B cell (primary cell): Measurements from ENCODE around the gene ERGIC1. TPM values are rescaled to one million over a fixed set of nuclear protein-coding genes. Genes with fewer than 3 reads are reported as not detected.

ENCODE experiments used
- ATAC-seq: fragments of 200-7000 bp; cut with Tn5 transposase; one replicate; pipeline ENCODE4 v1.10.0; 2021; ENCODE audit warnings: low read depth, mild to moderate bottlenecking, moderate number of reproducible peaks, moderate library complexity
- CTCF ChIA-PET: fragments of 350-600 bp; sonication (Branson Sonifier 250); formaldehyde crosslinking; loops from one replicate; lab custom pipeline; 2021; ENCODE audit warnings: antibody characterized with exemption, inconsistent platforms; lab: Charles Lee
- POLR2A ChIA-PET: fragments of 350-600 bp; sonication (Branson Sonifier 250); formaldehyde crosslinking; loops from one replicate; lab custom pipeline; 2021; ENCODE audit warnings: antibody characterized with exemption; lab: Charles Lee
- DNase-seq: peaks from one replicate; pipeline ENCODE4 v3.0.0; 2013
- H2AFZ ChIP-seq: 2 replicates; pipeline ENCODE4 v1.6.1; 2012; ENCODE audit warnings: mild to moderate bottlenecking, low read depth, low read length; ENCODE audit not compliant: insufficient read depth, poor library complexity, severe bottlenecking
- H3K27ac ChIP-seq, 2 donors: 1 replicate in 1 of 2; 2 replicates in 1 of 2; pipeline ENCODE4 v1.5.1; 2012 to 2013; ENCODE audit warnings: low read length in 2 of 2, mild to moderate bottlenecking in 2 of 2, moderate library complexity in 1 of 2
- H3K27me3 ChIP-seq, 4 experiments: fragments of 200-600 bp in 1 of 4; sonication (generic) in 1 of 4; replicated peaks in 1 of 4; 1 replicate in 2 of 4; 2 replicates in 2 of 4; pipeline versions ENCODE4 v1.6.1 to v1.7.0; 2013 to 2016; ENCODE audit warnings: low read length in 3 of 4, mild to moderate bottlenecking in 2 of 4, mixed read lengths in 1 of 4, moderate library complexity in 1 of 4; ENCODE audit not compliant: insufficient read depth in 4 of 4, control insufficient read depth in 3 of 4; ENCODE audit errors: control extremely low read depth in 1 of 4
- H3K36me3 ChIP-seq, 2 experiments: replicated peaks in 1 of 2; 1 replicate in 1 of 2; 2 replicates in 1 of 2; pipeline versions ENCODE4 v1.6.1 to v1.7.1; 2013; ENCODE audit warnings: low read length in 1 of 2; ENCODE audit not compliant: insufficient read depth in 2 of 2, control insufficient read depth in 1 of 2; ENCODE audit errors: control extremely low read depth in 1 of 2, extremely low read depth in 1 of 2
- H3K4me1 ChIP-seq, 2 donors: fragments of 200-600 bp in 1 of 2; sonication (generic) in 1 of 2; 1 replicate in 1 of 2; 2 replicates in 1 of 2; pipeline versions ENCODE4 v1.5.1 to v1.6.1; 2013 to 2017; ENCODE audit warnings: low read length in 2 of 2; ENCODE audit not compliant: control insufficient read depth in 2 of 2, insufficient read depth in 2 of 2
- H3K4me2 ChIP-seq: replicated peaks from 2 replicates; pipeline ENCODE3; 2012; ENCODE audit warnings: mild to moderate bottlenecking, low read depth, low read length; ENCODE audit not compliant: poor library complexity, severe bottlenecking
- H3K4me3 ChIP-seq, 5 experiments: fragments of 200-600 bp in 1 of 5; sonication (generic) in 1 of 5; 1 replicate in 3 of 5; 2 replicates in 2 of 5; pipeline versions ENCODE4 v1.5.1 to v1.7.0; 2011 to 2016; ENCODE audit warnings: low read length in 4 of 5, mild to moderate bottlenecking in 4 of 5, low read depth in 2 of 5, control low read depth in 1 of 5, moderate library complexity in 1 of 5; ENCODE audit not compliant: insufficient read depth in 1 of 5; ENCODE audit errors: control extremely low read depth in 1 of 5, extremely low read depth in 1 of 5
- H3K79me2 ChIP-seq: fragments of 200-600 bp; sonication (generic); one replicate; pipeline ENCODE4 v1.6.0; 2016; ENCODE audit warnings: low read length; ENCODE audit not compliant: control insufficient read depth, insufficient read depth
- H3K9ac ChIP-seq: fragments of 200-600 bp; sonication (generic); 2 replicates; pipeline ENCODE4 v1.6.1; 2017; ENCODE audit warnings: mild to moderate bottlenecking, low read length, moderate library complexity
- H3K9me3 ChIP-seq, 3 donors: one replicate each; pipeline versions ENCODE4 v1.6.1 to v1.7.1; 2013; ENCODE audit warnings: low read length in 2 of 3; ENCODE audit not compliant: control insufficient read depth in 2 of 3, insufficient read depth in 1 of 3; ENCODE audit errors: control extremely low read depth in 1 of 3
- H4K20me1 ChIP-seq: 2 replicates; pipeline ENCODE4 v1.6.0; 2012; ENCODE audit warnings: mild to moderate bottlenecking, low read length; ENCODE audit not compliant: insufficient read depth, control insufficient read depth, poor library complexity, severe bottlenecking
- H3K27ac Mint-ChIP-seq: one replicate; pipeline ENCODE4 v1.8.0; 2021; ENCODE audit warnings: mixed read lengths
- H3K27me3 Mint-ChIP-seq: one replicate; pipeline ENCODE4 v1.8.0; 2021; ENCODE audit warnings: mixed read lengths
- H3K4me1 Mint-ChIP-seq: one replicate; pipeline ENCODE4 v1.8.0; 2021; ENCODE audit warnings: mixed read lengths
- H3K4me3 Mint-ChIP-seq: one replicate; pipeline ENCODE4 v1.8.0; 2021; ENCODE audit warnings: mixed read lengths
- H3K9me3 Mint-ChIP-seq: one replicate; pipeline ENCODE4 v1.8.0; 2022; ENCODE audit warnings: mixed read lengths; ENCODE audit not compliant: insufficient read depth
- CTCF ChIP-seq: fragments of 200-600 bp; IDR thresholded peaks from one replicate; pipeline ENCODE4 v1.8.0; 2022; ENCODE audit warnings: antibody characterized with exemption, mild to moderate bottlenecking
- EZH2 ChIP-seq: IDR thresholded peaks from 2 replicates; pipeline ENCODE4 v1.6.1; 2012; ENCODE audit warnings: borderline replicate concordance, low read depth, mild to moderate bottlenecking, moderate library complexity, low read length; ENCODE audit not compliant: insufficient read depth, poor library complexity, severe bottlenecking
- WGBS: methylation state at CpG from one replicate; pipeline ENCODE4 v1.1.5; 2013; ENCODE audit warnings: missing lambda C conversion rate; ENCODE audit not compliant: insufficient coverage; 5-methylcytosine and 5-hydroxymethylcytosine counted together
- intact Hi-C: fragments of 100-400 bp; cut with micrococcal nuclease; formaldehyde crosslinking; loops from one replicate; pipeline ENCODE4 v1.10.0; 2022
- polyA plus RNA-seq: library from polyadenylated mRNA; depleted of rRNA; stranded (reverse); fragments of >200 nt; gene quantifications from 2 replicates; pipeline ENCODE4 v1.2.3, GENCODE V29; 2012
- total RNA-seq, 2 donors: library from RNA; stranded (reverse); fragments of 120-200 nt in 1 of 2; gene quantifications; 1 replicate in 1 of 2; 2 replicates in 1 of 2; pipeline versions ENCODE4 v1.2.3 to v1.2.4, GENCODE V29; 2013 to 2022

Gene ERGIC1
- total and polyA plus RNA-seq, 2 donors (not counting 1 experiment from before 2014, with no cell fraction given), result 86.3 to 140 TPM

- H3K9ac ChIP-seq, result no peak overlapping the region
- no peaks in the 10 kb centered on the region for H3K9me3 ChIP-seq
- H3K79me2 ChIP-seq, result peaks cover 6% of the 10 kb centered on the region
- Mint-ChIP-seq H3K27me3 (no peaks in the 10 kb centered on the region), H3K4me1 (no peaks in the 10 kb centered on the region), H3K9me3 (no peaks in the 10 kb centered on the region), H3K4me3 (no peak overlapping the region), H3K27ac (no peak overlapping the region)
- H3K27ac ChIP-seq, result no peak overlapping the region
- ATAC-seq, result no peak
- ChIA-PET CTCF (interaction anchor here (0.5 to 13.5 kb wide), 4 partner anchors 10 to 229 kb away, joined by 3 to 368 read pairs (median 4); no protein-coding TSS in a partner anchor), POLR2A (no interaction called here)
- H3K36me3 ChIP-seq, result peaks cover 1 to 66% of the 10 kb centered on the region in 2 experiments
- no peaks in the 10 kb centered on the region for H4K20me1 ChIP-seq
- H3K4me1 ChIP-seq, result no peaks in the 10 kb centered on the region
- H3K4me2 ChIP-seq, result no peak overlapping the region
- 98% methylated on average over 11 of the region's 15 CpGs for WGBS
- no peaks in the 10 kb centered on the region for H3K27me3 ChIP-seq
- no peak overlapping the region for H3K4me3 ChIP-seq
- no peak overlapping the region for H2AFZ ChIP-seq
- DNase-seq, result no peak
- TF ChIP-seq EZH2 (no peak), CTCF (no peak)
- intact Hi-C loops, result no loop called here
Observed at GRCh38 chr5:172940268-172941066, 106.4 kb downstream of the ERGIC1 start.

GRCh38 chr5:172941067-172941516 lies 107.0 kb downstream of the ERGIC1 start:
- no peak overlapping the region for H3K27ac Mint-ChIP-seq
- no peak for ATAC-seq
- no peak overlapping the region for H3K27ac ChIP-seq
- DNase-seq, result no peak
- WGBS, result 100% methylated on average over 2 of the region's 4 CpGs
- H3K4me3 Mint-ChIP-seq, result no peak overlapping the region
- TF ChIP-seq EZH2 (no peak), CTCF (no peak)
- H3K27me3 Mint-ChIP-seq, result no peaks in the 10 kb centered on the region
- no peak overlapping the region for H3K4me2 ChIP-seq
- H3K9ac ChIP-seq, result no peak overlapping the region
- no peaks in the 10 kb centered on the region for H3K27me3 ChIP-seq
- CTCF ChIA-PET, result interaction anchor here (1.0 to 13.5 kb wide), 3 partner anchors 30 to 230 kb away, joined by 4 to 368 read pairs (median 4); no protein-coding TSS in a partner anchor
- H3K36me3 ChIP-seq, result peaks cover 1 to 66% of the 10 kb centered on the region in 2 experiments
- H3K79me2 ChIP-seq, result peaks cover 2% of the 10 kb centered on the region
- H3K9me3 ChIP-seq, result no peaks in the 10 kb centered on the region
- intact Hi-C loops, result no loop called here
- POLR2A ChIA-PET, result no interaction called here
- H3K4me1 Mint-ChIP-seq, result no peaks in the 10 kb centered on the region
- H2AFZ ChIP-seq, result no peak overlapping the region
- no peak overlapping the region for H3K4me3 ChIP-seq
- no peaks in the 10 kb centered on the region for H3K9me3 Mint-ChIP-seq
- no peaks in the 10 kb centered on the region for H3K4me1 ChIP-seq
- no peaks in the 10 kb centered on the region for H4K20me1 ChIP-seq
